ENCODE measurements around the gene PAFAH1B2.

Gene PAFAH1B2

GRCh38 chr11:117189191-117189940, 45.3 kb downstream of the PAFAH1B2 start:
- peak; percentile 95 for DNase-seq

- DNase-seq = no peak
These were observed 46.0 kb downstream of the PAFAH1B2 start for GRCh38 chr11:117189941-117190544.

GRCh38 chr11:117191680-117192400, 47.8 kb downstream of the PAFAH1B2 start:
- no peak for DNase-seq

DNA sequence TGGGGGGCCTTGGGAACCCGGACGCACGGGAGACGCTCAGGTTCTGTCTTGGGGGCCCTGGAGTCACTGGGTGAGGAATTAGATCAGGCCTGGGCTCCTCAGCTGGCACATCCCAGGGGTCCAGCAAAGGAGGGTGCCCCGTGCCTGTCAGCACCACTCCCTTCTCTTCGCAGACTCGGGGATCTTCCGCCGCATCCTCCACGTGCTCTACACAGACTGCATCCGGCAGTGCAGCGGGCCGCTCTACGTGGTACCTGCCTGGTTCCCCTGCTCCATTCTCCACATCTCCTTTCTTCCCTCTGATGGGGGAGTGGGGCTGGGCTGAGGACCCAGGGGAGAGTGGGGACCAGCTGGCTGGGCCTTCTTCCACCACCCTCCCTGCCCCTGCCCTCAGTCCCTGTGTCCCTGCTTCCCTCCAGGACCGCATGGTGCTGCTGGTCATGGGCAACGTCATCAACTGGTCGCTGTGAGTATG, 48.4 kb downstream of the PAFAH1B2 start:
- DNase-seq = no peak

GRCh38 chr11:117193130-117194020, 49.3 kb downstream of the PAFAH1B2 start:
- no peak for DNase-seq

- no peak for DNase-seq
These were observed 50.2 kb downstream of the PAFAH1B2 start for GRCh38 chr11:117194267-117194666.

- no peak for DNase-seq
These were observed 51.2 kb downstream of the PAFAH1B2 start for GRCh38 chr11:117195258-117195657.

GRCh38 chr11:117195761-117196160, 51.7 kb downstream of the PAFAH1B2 start:
- DNase-seq = no peak

DNA sequence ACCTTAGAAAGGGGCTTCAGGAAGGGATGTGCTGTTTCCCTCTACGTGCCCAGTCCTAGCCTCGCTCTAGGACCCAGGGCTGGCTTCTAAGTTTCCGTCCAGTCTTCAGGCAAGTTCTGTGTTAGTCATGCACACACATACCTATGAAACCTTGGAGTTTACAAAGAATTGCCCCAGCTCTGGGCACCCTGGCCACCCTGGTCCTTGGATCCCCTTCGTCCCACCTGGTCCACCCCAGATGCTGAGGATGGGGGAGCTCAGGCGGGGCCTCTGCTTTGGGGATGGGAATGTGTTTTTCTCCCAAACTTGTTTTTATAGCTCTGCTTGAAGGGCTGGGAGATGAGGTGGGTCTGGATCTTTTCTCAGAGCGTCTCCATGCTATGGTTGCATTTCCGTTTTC, 52.9 kb downstream of the PAFAH1B2 start:
- DNase-seq = no peak

DNA sequence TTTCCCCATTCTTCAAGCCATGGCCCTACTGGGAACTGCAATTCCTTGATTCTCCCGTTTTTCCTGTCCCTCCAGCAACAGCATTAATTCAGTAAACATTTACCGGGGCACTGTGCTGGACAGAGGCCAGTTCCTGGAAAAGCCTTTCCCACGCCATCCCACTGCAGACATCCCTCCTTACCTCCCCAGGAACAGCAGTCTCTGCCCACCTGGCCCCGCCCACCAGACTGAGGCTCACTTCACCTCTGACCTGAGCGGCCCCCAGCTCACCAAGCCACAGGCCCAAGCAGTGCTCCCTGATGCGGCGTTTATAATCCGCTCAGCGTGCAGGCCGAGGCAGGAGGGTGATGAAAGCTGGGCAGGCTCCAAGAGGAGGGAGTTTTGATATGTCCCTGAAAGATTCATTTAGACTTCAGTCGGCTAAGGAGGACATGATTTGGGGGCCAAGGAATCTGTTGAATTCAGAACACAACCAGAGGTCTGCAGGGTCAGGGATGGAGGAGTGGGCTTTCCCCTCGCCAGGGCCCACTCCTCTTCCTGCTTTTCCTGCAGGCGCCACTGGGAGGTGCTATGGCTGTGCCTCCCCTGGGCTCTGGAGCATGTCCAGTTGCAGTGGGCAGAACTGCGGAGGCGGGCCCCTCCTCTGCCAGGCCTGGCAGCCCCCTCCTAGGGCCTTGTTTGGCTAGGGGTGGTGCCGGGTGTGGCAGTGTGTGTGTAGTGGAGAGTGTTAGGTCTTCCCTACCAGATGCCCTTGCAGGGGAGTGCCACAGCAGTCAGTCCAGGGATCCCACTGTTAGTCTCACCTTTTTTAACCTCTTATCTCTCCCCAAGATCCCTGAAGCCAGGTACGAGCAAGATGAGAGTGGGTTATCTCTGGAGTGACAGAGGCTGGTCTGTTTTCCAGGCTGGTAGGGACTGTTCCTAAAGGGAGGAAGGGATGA, 53.7 kb downstream of the PAFAH1B2 start:
- DNase-seq = no peak

DNA sequence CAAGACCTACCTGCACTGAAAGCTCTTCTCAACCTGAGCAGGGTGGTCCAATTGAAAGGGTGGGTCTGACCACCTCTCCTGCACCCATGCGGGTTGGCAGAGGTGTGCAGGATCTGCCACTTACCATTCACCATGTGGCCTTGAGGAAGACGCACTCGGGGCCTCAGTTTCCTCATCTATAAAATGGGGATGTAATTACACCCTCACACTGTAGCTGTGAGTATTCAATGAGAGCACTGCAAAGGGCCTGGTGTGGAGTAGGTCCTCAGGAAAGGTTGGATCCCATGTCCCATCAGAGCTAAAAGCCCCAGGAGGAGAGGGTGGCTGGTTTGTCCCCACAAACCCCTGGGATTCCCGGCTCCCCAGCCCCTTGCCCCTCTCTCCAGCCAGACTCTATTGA, 54.5 kb downstream of the PAFAH1B2 start:
- DNase-seq = no peak

DNA sequence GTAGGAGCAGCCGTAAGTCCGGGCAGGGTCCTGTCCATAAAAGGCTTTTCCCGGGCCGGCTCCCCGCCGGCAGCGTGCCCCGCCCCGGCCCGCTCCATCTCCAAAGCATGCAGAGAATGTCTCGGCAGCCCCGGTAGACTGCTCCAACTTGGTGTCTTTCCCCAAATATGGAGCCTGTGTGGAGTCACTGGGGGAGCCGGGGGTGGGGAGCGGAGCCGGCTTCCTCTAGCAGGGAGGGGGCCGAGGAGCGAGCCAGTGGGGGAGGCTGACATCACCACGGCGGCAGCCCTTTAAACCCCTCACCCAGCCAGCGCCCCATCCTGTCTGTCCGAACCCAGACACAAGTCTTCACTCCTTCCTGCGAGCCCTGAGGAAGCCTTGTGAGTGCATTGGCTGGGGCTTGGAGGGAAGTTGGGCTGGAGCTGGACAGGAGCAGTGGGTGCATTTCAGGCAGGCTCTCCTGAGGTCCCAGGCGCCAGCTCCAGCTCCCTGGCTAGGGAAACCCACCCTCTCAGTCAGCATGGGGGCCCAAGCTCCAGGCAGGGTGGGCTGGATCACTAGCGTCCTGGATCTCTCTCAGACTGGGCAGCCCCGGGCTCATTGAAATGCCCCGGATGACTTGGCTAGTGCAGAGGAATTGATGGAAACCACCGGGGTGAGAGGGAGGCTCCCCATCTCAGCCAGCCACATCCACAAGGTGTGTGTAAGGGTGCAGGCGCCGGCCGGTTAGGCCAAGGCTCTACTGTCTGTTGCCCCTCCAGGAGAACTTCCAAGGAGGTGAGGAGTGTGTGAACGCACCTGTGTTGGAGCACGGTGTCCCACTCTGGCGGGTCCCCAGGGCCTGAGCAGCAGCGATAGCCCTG, 55.2 kb downstream of the PAFAH1B2 start, which contains the start of gene TAGLN:
TAGLN (plus strand) TSS at position 318 of the 863 bp plus-strand sequence. CDS start 3,644 bp downstream, outside the sequence.
- no peak for DNase-seq

GRCh38 chr11:117199916-117200812, 56.1 kb downstream of the PAFAH1B2 start:
- no peak for DNase-seq

DNA sequence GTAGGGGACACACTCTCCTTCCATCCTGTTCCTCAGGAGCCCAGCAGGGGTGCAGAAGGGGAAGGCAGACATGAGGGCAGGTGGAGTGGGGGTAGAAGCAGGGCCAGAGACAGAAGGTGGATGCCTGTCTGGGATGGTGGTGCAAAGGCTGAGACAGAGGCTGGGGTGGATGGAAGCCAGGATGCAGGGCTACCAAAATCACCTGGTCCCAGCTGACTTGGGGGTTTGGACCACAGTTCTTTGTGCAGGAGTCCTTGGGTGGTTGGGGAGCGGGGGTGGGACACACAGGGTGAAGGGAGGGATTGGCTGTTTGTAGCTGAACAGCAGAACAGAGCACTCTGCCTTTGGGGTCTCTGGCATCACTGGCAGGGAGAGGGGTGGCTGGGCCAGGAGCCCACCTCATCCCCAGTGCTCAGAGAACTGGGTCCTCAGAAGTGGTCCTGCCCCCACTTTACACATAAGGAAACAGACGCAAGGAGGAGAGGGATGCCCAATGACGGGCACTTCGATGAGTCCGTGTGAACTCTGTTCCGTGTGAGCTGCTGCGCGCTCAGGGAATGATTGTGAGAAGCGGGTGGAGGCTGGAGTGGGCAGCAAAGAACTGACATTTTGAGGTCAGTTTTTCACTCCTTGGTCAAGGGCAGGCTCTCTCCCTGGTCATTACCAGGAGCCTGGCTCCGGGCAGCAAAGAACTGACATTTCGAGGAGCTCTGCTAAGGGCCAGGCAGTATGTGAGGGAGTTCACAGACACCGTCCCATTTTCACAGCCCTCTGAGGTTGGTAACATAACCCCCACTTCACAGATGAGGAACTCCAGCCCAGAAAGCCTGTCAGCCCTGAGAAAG, 56.9 kb downstream of the PAFAH1B2 start:
- DNase-seq = no peak

DNA sequence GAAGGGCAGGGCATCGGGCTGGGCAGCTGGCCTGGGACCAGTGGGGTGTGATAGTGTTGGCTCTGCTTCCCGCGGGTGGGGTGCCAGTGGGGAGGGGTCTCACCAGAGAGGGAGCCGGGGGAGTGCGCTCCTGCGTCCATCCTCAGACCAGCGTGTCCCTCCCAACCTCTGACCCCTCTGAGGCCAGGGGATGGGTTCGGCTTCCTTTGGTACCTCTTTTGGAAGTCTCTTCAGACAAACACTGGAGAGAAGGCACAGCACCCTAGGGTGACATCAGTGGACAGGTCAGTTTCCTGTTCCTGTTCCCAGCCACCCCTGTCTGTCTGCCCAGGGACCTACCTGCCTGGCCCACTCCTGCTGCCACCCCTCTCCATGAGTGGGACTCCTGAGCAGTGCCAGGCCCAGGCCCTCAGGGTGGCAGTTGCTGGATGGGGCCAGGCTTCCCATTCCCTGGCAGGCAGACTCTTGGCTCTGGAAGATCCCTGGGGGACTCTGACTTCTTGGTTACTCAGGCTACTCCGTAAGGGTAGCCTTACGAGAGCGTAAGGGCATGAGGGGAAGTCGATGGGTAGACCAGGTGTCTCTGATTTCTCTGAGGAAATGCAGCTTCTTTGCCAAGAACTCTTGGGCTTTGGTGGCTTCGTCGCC, 57.7 kb downstream of the PAFAH1B2 start:
- DNase-seq = no peak

GRCh38 chr11:117202386-117203068, 58.4 kb downstream of the PAFAH1B2 start:
- DNase-seq = no peak

DNA sequence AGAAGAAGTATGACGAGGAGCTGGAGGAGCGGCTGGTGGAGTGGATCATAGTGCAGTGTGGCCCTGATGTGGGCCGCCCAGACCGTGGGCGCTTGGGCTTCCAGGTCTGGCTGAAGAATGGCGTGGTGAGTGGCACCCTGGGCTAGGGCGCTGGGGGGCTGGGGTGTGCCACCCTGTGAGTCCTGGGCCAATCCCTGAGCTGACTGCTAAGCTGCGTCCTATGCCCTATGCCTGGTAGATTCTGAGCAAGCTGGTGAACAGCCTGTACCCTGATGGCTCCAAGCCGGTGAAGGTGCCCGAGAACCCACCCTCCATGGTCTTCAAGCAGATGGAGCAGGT, 59.0 kb downstream of the PAFAH1B2 start:
- DNase-seq = no peak
